Breast epithelium (tissue), 3 donors: ENCODE measurements around the gene MECR.

Experiments used
- CTCF ChIP-seq, 3 donors: fragments of 450-650 bp; IDR thresholded peaks; one replicate each; pipeline ENCODE4 v1.5.1; 2016 to 2017; ENCODE audit warnings: antibody characterized with exemption in 3 of 3, mild to moderate bottlenecking in 3 of 3, moderate library complexity in 3 of 3
- POLR2AphosphoS5 ChIP-seq, 3 donors: sonication (generic); formaldehyde crosslinking; IDR thresholded peaks; one replicate each; pipeline ENCODE4 v1.6.1; 2017; ENCODE audit warnings: antibody characterized with exemption in 3 of 3

- TF ChIP-seq CTCF (IDR thresholded peaks at IDR 0.05), result no peak
- no peak for TF ChIP-seq POLR2AphosphoS5 (IDR thresholded peaks at IDR 0.05)
Measured at GRCh38 chr1:29258189-29258975, 27.6 kb upstream of the MECR start.
